HepG2 (cell line): Measurements from ENCODE around the gene MICAL3. TPM values are rescaled to one million over a fixed set of nuclear protein-coding genes. Genes with fewer than 3 reads are reported as not detected.
A peak's percentile ranks its signal among the peaks of the same experiment; 100 is the strongest.

Experiments used
- CBFB ChIP-seq: sonication (generic); formaldehyde crosslinking; IDR thresholded peaks from 2 replicates; pipeline ENCODE4 v1.4.0; 2020; ENCODE audit warnings: missing genetic modification reagents
- EEA1 ChIP-seq: sonication (generic); formaldehyde crosslinking; IDR thresholded peaks from 2 replicates; pipeline ENCODE4 v1.5.1; 2020; ENCODE audit warnings: mild to moderate bottlenecking, missing genetic modification reagents, borderline replicate concordance
- ELF3 ChIP-seq: IDR thresholded peaks from 2 replicates; pipeline ENCODE4 v1.6.1; 2016; ENCODE audit warnings: missing genetic modification reagents, missing compliant biosample characterization
- PCBP1 ChIP-seq: fragments of 200-400 bp; formaldehyde crosslinking; IDR thresholded peaks from 2 replicates; pipeline ENCODE4 v1.6.1; 2017; ENCODE audit warnings: mild to moderate bottlenecking, low read depth, low read length, borderline replicate concordance
- SOX5 ChIP-seq: IDR thresholded peaks from 2 replicates; pipeline ENCODE4 v1.6.1; 2016; ENCODE audit warnings: borderline replicate concordance
- SP1 ChIP-seq, 2 experiments: fragments of 450-650 bp in 1 of 2; sonication (generic) in 1 of 2; formaldehyde crosslinking in 1 of 2; IDR thresholded peaks; 2 replicates each; pipeline versions ENCODE4 v1.4.0 to v1.6.1; 2016 to 2020; ENCODE audit warnings: missing genetic modification reagents in 1 of 2
- ZC3H4 ChIP-seq: sonication (generic); formaldehyde crosslinking; IDR thresholded peaks from 2 replicates; pipeline ENCODE4 v1.4.0; 2020; ENCODE audit warnings: missing genetic modification reagents, borderline replicate concordance
- ZFY ChIP-seq: sonication (generic); formaldehyde crosslinking; IDR thresholded peaks from 2 replicates; pipeline ENCODE4 v1.4.0; 2020; ENCODE audit warnings: missing genetic modification reagents
- ZNF12 ChIP-seq: sonication (generic); formaldehyde crosslinking; IDR thresholded peaks from 2 replicates; pipeline ENCODE4 v1.5.0; 2020; ENCODE audit warnings: missing genetic modification reagents
- ZSCAN12 ChIP-seq: sonication (generic); formaldehyde crosslinking; IDR thresholded peaks from 2 replicates; pipeline ENCODE4 v1.9.0; 2021; ENCODE audit warnings: mild to moderate bottlenecking, missing genetic modification reagents
- polyA plus RNA-seq, 8 experiments: library from polyadenylated mRNA; depleted of rRNA in 3 of 8; stranded (reverse) in 7 of 8; unstranded in 1 of 8; fragments of >200 nt; fragmentation: Illumina TruSeq in 4 of 8; extraction: Trizol in 4 of 8; gene quantifications; 2 replicates each; pipeline versions ENCODE4 v1.2.1 to v1.2.3, GENCODE V29; 2011 to 2016; ENCODE audit warnings: low read depth in 4 of 8, missing spikeins in 1 of 8, mixed read lengths in 1 of 8; ENCODE audit not compliant: insufficient read depth in 1 of 8
- total RNA-seq, 5 experiments: library from RNA; depleted of rRNA; stranded (reverse); fragments of >200 nt; fragmentation: Illumina TruSeq; extraction: Trizol; gene quantifications; 2 replicates each; pipeline ENCODE4 v1.2.3, GENCODE V29; 2016; ENCODE audit warnings: low read depth in 1 of 5
- TF ChIP-seq, protein P1 (sequence below): sonication (generic); formaldehyde crosslinking; IDR thresholded peaks from 2 replicates; pipeline ENCODE4 v1.4.0; 2020; ENCODE audit warnings: missing genetic modification reagents
- TF ChIP-seq, protein P2 (sequence below): sonication (generic); formaldehyde crosslinking; IDR thresholded peaks from 2 replicates; pipeline ENCODE4 v1.5.1; 2020; ENCODE audit warnings: mild to moderate bottlenecking, missing genetic modification reagents
- TF ChIP-seq, protein P3 (sequence below): sonication (generic); formaldehyde crosslinking; IDR thresholded peaks from 2 replicates; pipeline ENCODE4 v1.4.0; 2020; ENCODE audit warnings: low read depth, missing genetic modification reagents
- TF ChIP-seq, protein P4 (sequence below): sonication (generic); formaldehyde crosslinking; IDR thresholded peaks from 2 replicates; pipeline ENCODE4 v1.8.1; 2023; ENCODE audit warnings: mild to moderate bottlenecking, inconsistent platforms, moderate library complexity, missing genetic modification reagents, borderline replicate concordance
- TF ChIP-seq, protein P5 (sequence below): IDR thresholded peaks from 2 replicates; pipeline ENCODE4 v1.6.1; 2016; ENCODE audit warnings: missing biosample characterization, missing genetic modification reagents, low read depth

Gene MICAL3
- total and polyA plus RNA-seq, 2 of the 13 experiments (the other 11 are each of a cell fraction or from before 2014, with no cell fraction given), result 5.3 to 12.5 TPM

DNA sequence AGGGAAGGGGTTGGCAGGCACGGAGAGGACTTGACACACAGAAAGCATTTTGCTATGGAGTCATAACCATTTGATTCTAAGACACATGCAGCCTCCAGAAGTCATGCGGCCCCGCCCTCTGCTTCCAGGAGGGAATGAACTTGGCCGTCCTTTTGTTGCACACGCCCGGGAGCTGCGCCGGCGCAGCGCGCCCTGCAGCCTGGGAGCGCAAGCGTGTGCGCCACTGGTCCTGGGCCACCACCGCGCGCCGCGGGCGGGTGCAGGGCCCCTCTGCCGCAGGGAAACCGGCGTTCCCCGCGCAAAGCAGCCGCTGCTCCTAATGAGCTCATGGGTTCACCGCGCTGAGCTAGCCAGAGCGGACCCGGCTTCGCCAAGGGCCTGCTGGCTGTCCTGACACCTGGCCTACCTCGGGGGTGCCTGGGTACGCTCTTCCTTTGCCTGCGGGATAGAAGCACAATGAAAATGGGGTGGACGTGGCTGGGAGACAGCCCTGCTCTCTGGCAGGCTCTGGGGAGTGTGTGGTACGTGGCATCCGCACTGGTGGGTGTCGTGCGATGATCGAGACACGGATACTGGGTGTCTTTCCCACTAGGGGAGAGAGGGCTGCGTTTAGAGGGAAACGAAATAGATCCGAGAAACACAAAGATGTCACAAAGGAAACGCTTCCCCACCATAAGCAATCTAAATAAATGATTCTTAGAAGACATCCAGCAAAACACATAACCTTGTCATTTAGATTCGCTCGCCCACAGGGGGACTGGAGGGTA is 669 bp downstream of the MICAL3 start (continued):
- TF ChIP-seq CBFB (no peak), ELF3 (CRISPR knock-in tag) (no peak), EEA1 (CRISPR knock-in tag) (peak; percentile 25; the same call in 1 of the 2 replicates), PCBP1 (no peak), SOX5 (0 out of 2 replicates have a peak, but pooled peaks have one; percentile 21), SP1 (IDR thresholded peaks at IDR 0.05) (no peak), SP1 (CRISPR knock-in tag; IDR thresholded peaks at IDR 0.05) (no peak), ZSCAN12 (CRISPR knock-in tag) (no peak), ZFY (CRISPR knock-in tag) (peak; percentile 61), ZNF12 (CRISPR knock-in tag) (no peak), ZC3H4 (CRISPR knock-in tag) (no peak)
- TF ChIP-seq, protein P1, sequence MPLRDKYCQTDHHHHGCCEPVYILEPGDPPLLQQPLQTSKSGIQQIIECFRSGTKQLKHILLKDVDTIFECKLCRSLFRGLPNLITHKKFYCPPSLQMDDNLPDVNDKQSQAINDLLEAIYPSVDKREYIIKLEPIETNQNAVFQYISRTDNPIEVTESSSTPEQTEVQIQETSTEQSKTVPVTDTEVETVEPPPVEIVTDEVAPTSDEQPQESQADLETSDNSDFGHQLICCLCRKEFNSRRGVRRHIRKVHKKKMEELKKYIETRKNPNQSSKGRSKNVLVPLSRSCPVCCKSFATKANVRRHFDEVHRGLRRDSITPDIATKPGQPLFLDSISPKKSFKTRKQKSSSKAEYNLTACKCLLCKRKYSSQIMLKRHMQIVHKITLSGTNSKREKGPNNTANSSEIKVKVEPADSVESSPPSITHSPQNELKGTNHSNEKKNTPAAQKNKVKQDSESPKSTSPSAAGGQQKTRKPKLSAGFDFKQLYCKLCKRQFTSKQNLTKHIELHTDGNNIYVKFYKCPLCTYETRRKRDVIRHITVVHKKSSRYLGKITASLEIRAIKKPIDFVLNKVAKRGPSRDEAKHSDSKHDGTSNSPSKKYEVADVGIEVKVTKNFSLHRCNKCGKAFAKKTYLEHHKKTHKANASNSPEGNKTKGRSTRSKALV (CRISPR knock-in tag), result peak; percentile 100
- TF ChIP-seq, protein P2, sequence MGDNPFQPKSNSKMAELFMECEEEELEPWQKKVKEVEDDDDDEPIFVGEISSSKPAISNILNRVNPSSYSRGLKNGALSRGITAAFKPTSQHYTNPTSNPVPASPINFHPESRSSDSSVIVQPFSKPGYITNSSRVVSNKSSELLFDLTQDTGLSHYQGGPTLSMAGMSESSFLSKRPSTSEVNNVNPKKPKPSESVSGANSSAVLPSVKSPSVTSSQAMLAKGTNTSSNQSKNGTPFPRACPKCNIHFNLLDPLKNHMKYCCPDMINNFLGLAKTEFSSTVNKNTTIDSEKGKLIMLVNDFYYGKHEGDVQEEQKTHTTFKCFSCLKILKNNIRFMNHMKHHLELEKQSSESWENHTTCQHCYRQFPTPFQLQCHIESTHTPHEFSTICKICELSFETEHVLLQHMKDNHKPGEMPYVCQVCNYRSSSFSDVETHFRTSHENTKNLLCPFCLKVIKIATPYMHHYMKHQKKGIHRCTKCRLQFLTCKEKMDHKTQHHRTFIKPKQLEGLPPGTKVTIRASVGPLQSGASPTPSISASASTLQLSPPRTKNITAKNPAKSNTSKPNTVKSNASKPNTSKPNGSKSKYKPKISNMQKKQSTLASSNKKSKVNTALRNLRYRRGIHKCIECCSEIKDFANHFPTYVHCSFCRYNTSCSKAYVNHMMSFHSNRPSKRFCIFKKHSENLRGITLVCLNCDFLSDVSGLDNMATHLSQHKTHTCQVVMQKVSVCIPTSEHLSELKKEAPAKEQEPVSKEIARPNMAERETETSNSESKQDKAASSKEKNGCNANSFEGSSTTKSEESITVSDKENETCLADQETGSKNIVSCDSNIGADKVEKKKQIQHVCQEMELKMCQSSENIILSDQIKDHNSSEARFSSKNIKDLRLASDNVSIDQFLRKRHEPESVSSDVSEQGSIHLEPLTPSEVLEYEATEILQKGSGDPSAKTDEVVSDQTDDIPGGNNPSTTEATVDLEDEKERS (CRISPR knock-in tag), result no peak
- TF ChIP-seq, protein P3, sequence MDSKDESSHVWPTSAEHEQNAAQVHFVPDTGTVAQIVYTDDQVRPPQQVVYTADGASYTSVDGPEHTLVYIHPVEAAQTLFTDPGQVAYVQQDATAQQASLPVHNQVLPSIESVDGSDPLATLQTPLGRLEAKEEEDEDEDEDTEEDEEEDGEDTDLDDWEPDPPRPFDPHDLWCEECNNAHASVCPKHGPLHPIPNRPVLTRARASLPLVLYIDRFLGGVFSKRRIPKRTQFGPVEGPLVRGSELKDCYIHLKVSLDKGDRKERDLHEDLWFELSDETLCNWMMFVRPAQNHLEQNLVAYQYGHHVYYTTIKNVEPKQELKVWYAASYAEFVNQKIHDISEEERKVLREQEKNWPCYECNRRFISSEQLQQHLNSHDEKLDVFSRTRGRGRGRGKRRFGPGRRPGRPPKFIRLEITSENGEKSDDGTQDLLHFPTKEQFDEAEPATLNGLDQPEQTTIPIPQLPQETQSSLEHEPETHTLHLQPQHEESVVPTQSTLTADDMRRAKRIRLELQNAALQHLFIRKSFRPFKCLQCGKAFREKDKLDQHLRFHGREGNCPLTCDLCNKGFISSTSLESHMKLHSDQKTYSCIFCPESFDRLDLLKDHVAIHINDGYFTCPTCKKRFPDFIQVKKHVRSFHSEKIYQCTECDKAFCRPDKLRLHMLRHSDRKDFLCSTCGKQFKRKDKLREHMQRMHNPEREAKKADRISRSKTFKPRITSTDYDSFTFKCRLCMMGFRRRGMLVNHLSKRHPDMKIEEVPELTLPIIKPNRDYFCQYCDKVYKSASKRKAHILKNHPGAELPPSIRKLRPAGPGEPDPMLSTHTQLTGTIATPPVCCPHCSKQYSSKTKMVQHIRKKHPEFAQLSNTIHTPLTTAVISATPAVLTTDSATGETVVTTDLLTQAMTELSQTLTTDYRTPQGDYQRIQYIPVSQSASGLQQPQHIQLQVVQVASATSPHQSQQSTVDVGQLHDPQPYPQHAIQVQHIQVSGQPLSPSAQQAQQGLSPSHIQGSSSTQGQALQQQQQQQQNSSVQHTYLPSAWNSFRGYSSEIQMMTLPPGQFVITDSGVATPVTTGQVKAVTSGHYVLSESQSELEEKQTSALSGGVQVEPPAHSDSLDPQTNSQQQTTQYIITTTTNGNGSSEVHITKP, result no peak
- TF ChIP-seq, protein P4, sequence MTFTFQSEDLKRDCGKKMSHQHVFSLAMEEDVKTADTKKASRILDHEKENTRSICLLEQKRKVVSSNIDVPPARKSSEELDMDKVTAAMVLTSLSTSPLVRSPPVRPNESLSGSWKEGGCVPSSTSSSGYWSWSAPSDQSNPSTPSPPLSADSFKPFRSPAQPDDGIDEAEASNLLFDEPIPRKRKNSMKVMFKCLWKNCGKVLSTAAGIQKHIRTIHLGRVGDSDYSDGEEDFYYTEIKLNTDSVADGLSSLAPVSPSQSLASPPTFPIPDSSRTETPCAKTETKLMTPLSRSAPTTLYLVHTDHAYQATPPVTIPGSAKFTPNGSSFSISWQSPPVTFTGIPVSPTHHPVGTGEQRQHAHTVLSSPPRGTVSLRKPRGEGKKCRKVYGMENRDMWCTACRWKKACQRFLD, result no peak
- TF ChIP-seq, protein P5, sequence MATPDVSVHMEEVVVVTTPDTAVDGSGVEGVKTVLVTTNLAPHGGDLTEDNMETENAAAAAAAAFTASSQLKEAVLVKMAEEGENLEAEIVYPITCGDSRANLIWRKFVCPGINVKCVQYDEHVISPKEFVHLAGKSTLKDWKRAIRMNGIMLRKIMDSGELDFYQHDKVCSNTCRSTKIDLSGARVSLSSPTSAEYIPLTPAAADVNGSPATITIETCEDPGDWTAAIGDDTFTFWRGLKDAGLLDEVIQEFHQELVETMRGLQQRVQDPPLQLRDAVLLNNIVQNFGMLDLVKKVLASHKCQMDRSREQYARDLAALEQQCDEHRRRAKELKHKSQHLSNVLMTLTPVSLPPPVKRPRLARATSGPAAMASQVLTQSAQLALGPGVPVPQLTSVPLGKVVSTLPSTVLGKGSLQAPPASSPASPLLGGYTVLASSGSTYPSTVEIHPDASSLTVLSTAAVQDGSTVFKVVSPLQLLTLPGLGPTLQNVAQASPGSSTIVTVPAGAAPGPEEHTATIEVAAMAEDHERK (CRISPR knock-in tag), result no peak
